ENCODE measurements around the gene LAMC2. TPM values are rescaled to one million over a fixed set of nuclear protein-coding genes. Genes with fewer than 3 reads are reported as not detected.
A peak's percentile ranks its signal among the peaks of the same experiment; 100 is the strongest.

Gene LAMC2
- total RNA-seq, 2 donors from 2014 or later = 2.1 to 6.0 TPM

DNA sequence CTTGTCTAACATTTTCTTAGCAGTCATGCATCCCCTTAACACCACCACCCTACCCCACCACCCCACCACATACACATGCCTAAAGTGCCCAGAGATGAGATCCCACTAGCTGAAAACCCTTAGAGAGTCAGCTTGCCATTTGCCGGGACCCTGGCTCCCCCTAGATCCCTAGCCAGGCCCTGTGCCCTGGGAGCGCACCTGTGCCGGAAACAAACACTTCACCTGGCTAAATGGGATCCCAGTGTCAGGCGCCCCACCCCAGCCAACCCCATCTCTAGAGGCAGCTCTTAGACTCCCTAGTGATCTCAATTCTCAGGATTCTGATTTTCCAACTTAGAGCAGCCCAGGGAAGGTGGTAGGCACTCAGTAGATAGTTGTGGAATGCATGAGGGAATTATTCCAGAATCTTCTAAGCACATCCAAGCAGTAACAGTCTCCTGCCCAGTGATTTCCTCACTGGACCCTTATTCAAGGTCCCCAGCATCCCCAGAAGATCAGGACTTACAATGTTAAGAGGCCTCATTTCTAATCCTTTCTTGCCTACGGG lies 105.2 kb downstream of the LAMC2 start:
- intact Hi-C loops (cut with DNase I) = no loop called here
- DNase-seq = no peak
- ATAC-seq = no peak

DNA sequence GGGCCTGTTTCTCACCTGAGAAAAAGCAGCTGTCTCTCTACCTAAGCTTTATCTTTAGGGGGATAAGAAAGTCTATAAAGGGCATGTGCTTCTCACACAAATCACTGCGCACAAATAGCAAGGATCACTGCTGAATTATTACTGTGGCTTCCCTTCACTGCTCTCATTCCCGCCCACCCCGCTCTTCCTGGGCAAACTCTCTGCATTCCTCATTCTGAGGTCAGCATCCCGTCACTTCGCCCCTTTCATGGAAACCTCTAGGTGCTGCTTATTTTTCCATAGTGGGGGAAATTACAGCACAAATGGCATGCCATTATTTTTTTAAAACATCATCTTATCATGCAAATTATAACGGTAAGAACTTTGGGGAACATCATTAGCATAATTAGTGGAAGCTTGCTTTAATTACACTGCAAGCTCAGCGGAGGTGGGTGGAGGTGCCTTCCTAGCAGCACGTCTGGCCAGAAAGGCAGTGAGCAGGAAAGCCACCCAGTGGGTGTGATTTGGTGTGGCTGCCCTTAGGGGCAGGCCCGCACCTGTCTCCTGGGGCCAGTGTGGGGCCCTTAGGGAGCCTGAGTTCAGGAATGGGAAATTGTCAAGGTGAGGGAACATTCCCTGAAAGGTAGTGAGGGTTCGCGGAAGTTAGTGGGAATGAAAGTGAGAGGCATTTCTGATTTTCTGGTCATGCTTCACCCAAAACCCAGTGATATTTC lies 105.9 kb downstream of the LAMC2 start:
- ATAC-seq (no peak), DNase-seq (peak; percentile 57)
- intact Hi-C loops (cut with DNase I) = no loop called here

DNA sequence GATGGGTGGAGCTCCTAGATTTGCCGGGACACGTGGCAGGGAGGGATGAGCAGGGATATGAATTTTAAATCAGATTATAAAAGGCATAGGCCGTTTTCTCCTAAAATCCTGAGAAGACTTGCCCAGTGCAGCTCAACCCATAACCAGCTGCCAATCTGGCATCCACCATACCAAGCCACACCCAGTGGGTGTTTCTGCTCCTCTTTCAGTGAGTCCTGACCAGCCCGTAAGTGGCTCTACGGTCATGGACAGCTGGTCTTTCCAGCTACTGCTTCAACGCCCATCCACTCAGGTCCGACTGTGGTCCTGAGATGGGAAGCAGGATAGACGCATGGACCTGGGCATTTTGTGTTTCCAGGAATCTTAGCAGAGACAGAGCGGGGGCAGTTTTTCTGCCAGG lies 107.2 kb downstream of the LAMC2 start:
- intact Hi-C loops (cut with DNase I) = no loop called here
- DNase-seq (no peak), ATAC-seq (peak in 1 of 2 donors; percentile 11)

DNA sequence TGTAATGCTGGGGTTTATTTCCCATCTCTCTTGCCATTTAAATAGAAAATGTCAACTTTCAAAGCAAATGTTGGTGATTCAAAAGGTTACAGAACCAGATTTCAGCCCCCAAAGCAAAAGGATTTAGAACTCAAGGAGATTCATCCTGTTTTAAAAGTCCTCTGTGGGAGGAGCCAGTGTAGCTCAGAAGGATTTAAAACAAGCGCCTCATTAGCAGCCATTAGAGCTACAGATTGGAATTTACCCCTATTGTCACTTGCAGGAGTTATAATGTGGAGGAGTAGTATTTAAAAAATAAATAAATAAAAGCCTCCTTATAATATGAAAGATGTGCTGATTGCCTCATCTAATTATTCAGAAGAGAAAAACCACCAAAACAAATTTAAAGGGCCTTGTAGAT lies 107.8 kb downstream of the LAMC2 start:
- intact Hi-C loops (cut with DNase I) = no loop called here
- DNase-seq (no peak), ATAC-seq (no peak)

Other genes with a start within 250 kb of the LAMC2 start
- gene SHCBP1L, start 233.1 kb upstream of the LAMC2 start, total RNA-seq = not detected
- gene LAMC1, start 162.8 kb upstream of the LAMC2 start, total RNA-seq = 100 to 1,000 TPM; 108 to 126 TPM
- 10 to 100 TPM; 23.3 to 33.8 TPM for gene NMNAT2, start 232.1 kb downstream of the LAMC2 start, total RNA-seq

Measured in left cardiac atrium (tissue), 4 donors.